Measurements from ENCODE around the gene LMNA. TPM values are rescaled to one million over a fixed set of nuclear protein-coding genes. Genes with fewer than 3 reads are reported as not detected.
"Not testable (repeated sequence)": the region's sequence is repeated elsewhere in the genome, so short reads cannot be mapped to it uniquely, and the experiment has no call there.

The LMNA gene
- polyA plus RNA-seq, 1 donor, result 138 TPM

DNA sequence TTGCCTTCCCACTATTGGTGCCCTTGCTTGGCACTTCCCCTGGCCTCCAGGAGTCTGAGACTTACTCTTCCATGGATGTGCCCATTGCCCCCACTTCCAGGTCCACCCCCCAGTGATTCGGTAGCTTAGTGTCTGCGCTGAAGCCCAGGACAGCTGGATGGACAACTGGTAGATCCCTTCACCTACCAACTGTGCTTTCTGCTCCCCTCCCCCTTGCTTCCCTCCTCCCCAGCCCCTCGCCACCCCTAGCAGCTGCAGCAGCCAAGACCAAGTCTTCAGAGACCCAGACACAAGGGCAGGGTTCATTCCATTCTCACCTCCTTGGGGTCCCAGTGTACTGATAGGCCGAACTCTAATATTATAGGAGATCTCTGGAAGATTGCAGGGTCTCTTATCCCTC lies 6.9 kb downstream of the LMNA start:
- Histone ChIP-seq H3K4me1 (ENCODE audit: control insufficient read depth, insufficient read depth, low read length) (peaks cover 85% of the 10 kb centered on the region), H3K27ac (ENCODE audit: low read length) (no peak overlapping the region), H3K36me3 (ENCODE audit: control insufficient read depth, insufficient read depth, low read length) (peaks cover 13% of the 10 kb centered on the region), H3K27me3 (ENCODE audit: control insufficient read depth, insufficient read depth, low read length) (no peaks in the 10 kb centered on the region), H3K4me3 (ENCODE audit: low read length) (no peak overlapping the region), H3K9me3 (ENCODE audit: control insufficient read depth, low read depth, low read length) (no peaks in the 10 kb centered on the region)
- no CpG with 5 or more reads among the region's 4 CpGs for whole genome bisulfite sequencing (ENCODE audit: insufficient coverage, low lambda C conversion rate)
- no peak for DNase-seq

DNA sequence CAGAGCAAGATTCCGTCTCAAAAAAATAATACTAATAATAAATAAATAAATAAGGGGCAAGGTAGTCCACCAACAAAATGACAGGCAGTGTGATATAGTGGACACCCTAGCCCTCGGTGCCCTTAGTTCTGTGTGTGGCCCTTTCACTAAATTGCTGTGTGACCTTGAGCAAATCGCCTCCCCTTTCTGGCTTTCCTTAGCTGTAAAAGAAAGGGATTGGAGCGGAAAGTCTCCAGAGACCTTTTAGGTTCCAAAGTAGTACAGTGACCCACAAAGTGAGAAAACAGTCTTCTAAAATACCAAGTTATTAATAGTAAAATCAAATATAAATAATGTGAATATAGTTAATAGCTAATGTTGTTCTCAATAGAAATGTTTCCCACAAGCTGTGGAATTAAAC lies 7.6 kb downstream of the LMNA start:
- DNase-seq, result no peak
- peaks cover 87% of the 10 kb centered on the region for H3K4me1 ChIP-seq (ENCODE audit: control insufficient read depth, insufficient read depth, low read length)
- H3K9me3 ChIP-seq (ENCODE audit: control insufficient read depth, low read depth, low read length), result no peaks in the 10 kb centered on the region
- peak overlapping the region; percentile 93 for H3K27ac ChIP-seq (ENCODE audit: low read length)
- no peak overlapping the region for H3K4me3 ChIP-seq (ENCODE audit: low read length)
- no peaks in the 10 kb centered on the region for H3K27me3 ChIP-seq (ENCODE audit: control insufficient read depth, insufficient read depth, low read length)
- peaks cover 13% of the 10 kb centered on the region for H3K36me3 ChIP-seq (ENCODE audit: control insufficient read depth, insufficient read depth, low read length)
- WGBS (ENCODE audit: insufficient coverage, low lambda C conversion rate), result no CpG with 5 or more reads among the region's 4 CpGs

DNA sequence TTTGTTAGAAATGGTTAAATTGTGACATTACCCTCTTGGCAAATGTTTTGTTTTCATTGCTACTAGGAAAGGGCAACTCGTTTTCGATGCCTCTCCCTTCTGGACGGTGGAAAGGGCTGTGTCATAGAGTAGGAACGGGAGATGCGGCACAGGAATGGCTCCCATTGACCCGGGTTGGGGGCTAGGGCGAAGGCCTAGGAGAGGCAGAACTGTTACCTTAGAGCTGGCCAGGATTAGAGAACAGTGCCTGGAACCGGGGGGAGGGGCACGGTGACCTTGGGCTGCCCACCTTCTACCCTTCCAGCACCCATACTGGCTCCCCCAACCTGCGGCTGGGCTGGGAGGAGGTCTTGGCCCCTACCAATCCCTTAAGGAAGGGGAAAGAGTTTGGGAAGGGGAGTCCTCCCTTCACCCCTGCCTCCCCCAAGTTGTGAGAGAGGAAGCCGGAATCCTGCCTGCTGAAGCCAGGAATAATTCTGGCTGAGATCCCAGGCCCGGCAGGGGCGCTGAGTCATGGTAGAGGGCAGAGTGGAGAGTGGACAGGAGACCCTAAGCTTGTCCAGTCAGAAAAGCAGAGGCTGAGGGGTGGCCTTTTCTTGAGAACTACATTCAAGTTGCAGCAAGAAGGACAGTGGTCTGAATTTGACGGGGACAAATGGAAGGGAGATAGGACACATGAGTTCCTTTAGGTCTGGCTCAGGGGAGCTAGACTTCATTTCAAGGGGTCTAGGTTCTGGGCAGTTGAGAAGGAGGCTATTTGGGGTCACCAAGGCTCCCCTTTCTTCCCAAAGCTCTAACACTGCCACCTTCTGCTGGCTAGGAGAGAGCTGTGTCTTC lies 8.2 kb downstream of the LMNA start:
- Histone ChIP-seq H3K27me3 (ENCODE audit: control insufficient read depth, insufficient read depth, low read length) (no peaks in the 10 kb centered on the region), H3K9me3 (ENCODE audit: control insufficient read depth, low read depth, low read length) (no peaks in the 10 kb centered on the region), H3K4me3 (ENCODE audit: low read length) (no peak overlapping the region), H3K27ac (ENCODE audit: low read length) (peak overlapping the region; percentile 93), H3K4me1 (ENCODE audit: control insufficient read depth, insufficient read depth, low read length) (peaks cover 84% of the 10 kb centered on the region), H3K36me3 (ENCODE audit: control insufficient read depth, insufficient read depth, low read length) (peaks cover 13% of the 10 kb centered on the region)
- no peak for DNase-seq
- no CpG with 5 or more reads among the region's 14 CpGs for WGBS (ENCODE audit: insufficient coverage, low lambda C conversion rate)

DNA sequence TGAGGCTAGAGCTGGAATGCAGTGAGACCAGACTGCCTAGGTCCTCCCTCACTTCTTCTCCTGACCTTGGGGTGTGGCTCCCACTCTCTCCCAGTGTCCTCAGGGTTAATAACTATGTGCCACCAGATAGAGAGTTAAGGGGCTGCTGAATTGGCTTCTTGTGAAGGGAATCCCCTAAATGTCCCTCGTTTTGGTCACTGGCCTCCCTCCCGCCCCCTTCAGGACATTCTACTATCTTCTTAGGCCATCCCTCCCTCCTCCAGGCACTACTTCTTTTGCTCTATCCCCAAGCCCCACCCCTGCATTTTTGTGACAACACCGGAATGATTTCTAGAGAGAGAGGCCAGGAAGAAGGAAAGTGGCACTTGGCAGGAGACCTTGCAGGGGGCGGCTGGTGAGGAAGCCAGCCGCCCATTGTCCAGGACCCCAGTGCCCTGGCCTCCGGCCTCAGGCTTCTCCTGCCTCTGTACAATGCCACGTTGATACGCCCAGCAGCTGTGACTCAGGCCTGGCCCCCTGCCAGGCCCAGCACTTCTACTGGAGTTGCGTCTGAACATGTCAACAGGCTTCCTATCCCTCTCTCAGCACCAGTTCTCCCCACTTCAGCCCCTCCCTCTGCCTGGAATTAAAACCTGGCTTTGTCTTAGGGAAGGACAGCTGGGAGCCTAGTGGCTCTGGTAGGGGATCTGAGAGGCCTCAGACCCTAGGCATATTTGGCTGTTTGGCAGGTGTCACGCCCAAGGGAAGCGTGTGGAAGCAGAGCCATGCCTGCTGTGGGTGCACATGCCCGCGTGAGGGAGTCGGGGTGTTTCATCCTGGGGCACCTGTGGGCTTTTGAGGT lies 9.1 kb downstream of the LMNA start:
- H3K27me3 ChIP-seq (ENCODE audit: control insufficient read depth, insufficient read depth, low read length), result no peaks in the 10 kb centered on the region
- peaks cover 13% of the 10 kb centered on the region for H3K36me3 ChIP-seq (ENCODE audit: control insufficient read depth, insufficient read depth, low read length)
- peak overlapping the region; percentile 93 for H3K27ac ChIP-seq (ENCODE audit: low read length)
- peak; percentile 97 for DNase-seq
- WGBS (ENCODE audit: insufficient coverage, low lambda C conversion rate), result no CpG with 5 or more reads among the region's 14 CpGs
- no peaks in the 10 kb centered on the region for H3K9me3 ChIP-seq (ENCODE audit: control insufficient read depth, low read depth, low read length)
- peaks cover 84% of the 10 kb centered on the region for H3K4me1 ChIP-seq (ENCODE audit: control insufficient read depth, insufficient read depth, low read length)
- H3K4me3 ChIP-seq (ENCODE audit: low read length), result no peak overlapping the region

DNA sequence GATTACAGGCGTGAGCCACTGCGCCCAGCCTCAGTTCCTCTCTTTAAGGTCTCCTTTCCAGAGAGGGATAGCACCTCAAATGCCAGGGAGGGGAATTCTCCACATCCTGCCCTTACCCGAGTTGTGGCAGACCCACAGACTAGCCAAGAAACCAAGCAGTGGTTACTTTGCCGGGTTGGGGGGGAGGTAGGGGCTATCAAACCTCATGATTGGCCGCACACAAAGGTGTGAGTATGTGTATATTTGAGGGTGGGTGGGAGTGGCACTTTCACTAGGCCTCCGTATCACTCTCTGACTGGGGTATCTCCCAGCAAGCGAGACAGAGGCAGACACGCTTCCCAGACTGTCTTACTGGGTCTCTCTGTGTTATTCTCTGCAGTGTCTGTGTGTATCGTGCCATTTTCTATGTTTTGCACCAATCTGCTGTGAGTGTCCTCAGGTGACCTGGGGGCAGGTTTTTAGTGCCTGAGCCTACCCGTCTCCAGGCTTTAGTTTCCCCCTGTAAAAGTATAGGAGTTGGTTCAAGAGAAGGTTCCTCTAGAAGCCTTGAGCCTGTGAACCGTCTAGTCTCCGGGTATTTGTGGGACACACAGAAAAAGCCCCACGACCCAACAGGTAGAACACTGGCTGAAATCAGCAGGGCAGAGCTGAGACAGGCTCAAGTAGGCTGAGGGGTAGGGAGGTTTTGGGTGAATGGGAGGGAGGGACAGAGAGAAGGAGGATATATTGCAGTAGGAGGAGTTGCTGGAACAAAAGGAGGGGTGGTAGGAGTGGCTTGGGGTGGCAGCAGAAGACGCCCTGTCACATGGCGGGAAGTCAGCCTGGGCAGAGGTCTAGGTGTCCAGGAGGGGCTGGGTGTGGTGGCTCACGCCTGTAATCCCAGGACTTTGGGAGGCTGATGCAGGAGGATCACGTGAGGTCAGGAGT lies 10.3 kb downstream of the LMNA start:
- H3K4me3 ChIP-seq (ENCODE audit: low read length), result no peak overlapping the region
- 90% methylated on average over 3 of the region's 17 CpGs for WGBS (ENCODE audit: insufficient coverage, low lambda C conversion rate)
- DNase-seq, result peak in 1 of 2 donors; percentile 62

DNA sequence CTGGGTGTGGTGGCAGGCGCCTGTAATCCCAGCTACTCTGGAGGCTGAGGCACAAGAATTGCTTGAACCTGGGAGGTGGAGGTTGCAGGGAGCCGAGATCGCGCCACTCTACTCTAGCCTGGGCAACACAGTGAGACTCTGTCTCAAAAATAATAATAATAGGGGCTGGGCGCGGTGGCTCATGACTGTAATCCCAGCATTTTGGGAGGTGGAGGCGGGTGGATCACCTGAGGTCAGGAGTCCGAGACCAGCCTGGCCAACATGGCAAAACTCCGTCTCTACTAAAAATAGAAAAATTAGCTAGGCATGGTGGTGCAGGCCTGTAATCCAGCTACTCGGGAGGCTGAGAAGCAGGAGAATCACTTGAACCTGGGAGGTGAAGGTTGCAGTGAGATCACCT lies 11.0 kb downstream of the LMNA start:
- not testable (repeated sequence) for H3K4me3 ChIP-seq (ENCODE audit: low read length); H3K9me3 ChIP-seq (ENCODE audit: control insufficient read depth, low read depth, low read length); H3K36me3 ChIP-seq (ENCODE audit: control insufficient read depth, insufficient read depth, low read length); H3K27me3 ChIP-seq (ENCODE audit: control insufficient read depth, insufficient read depth, low read length); DNase-seq
- peak overlapping the region; percentile 80 for H3K27ac ChIP-seq (ENCODE audit: low read length)
- peaks cover 86% of the 10 kb centered on the region for H3K4me1 ChIP-seq (ENCODE audit: control insufficient read depth, insufficient read depth, low read length)
- WGBS (ENCODE audit: insufficient coverage, low lambda C conversion rate), result no CpG with 5 or more reads among the region's 10 CpGs

More for the DNA sequence above, 10.3 kb downstream of the LMNA start:
- H3K4me1 ChIP-seq (ENCODE audit: control insufficient read depth, insufficient read depth, low read length), result peaks cover 86% of the 10 kb centered on the region
- H3K27me3 ChIP-seq (ENCODE audit: control insufficient read depth, insufficient read depth, low read length), result no peaks in the 10 kb centered on the region
- peaks cover 13% of the 10 kb centered on the region for H3K36me3 ChIP-seq (ENCODE audit: control insufficient read depth, insufficient read depth, low read length)
- no peaks in the 10 kb centered on the region for H3K9me3 ChIP-seq (ENCODE audit: control insufficient read depth, low read depth, low read length)
- peak overlapping the region; percentile 80 for H3K27ac ChIP-seq (ENCODE audit: low read length)

DNA sequence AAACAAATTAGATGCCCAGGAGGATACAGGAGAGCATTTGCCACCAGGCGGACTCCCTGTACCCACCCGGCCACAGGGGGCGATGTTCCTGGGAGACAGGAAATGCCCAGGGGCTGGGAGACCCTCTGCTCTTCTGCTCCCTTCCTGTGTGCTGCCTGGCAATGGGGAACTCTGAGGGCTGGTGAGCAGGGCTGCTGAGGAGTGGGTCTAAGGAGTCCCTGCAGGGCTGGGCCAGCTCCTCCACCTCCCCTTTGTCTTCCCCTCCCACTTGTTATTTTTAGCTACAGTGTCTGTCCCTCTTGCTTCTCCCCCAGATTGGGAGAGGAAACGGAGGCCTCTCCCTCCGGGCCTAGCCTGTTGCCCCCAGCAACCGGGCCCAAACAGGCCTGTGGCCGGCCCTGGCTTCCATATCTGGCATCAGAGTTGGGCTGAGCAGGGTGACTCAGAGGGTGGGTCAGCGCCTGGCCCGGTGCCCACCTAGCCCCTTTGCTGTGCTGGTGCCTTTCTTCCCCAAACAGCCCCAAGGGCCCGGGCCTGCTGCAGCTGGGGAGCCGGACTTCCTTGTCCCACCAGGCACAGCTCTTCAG lies 11.6 kb downstream of the LMNA start:
- DNase-seq, result peak; percentile 69 to 76
- Histone ChIP-seq H3K4me3 (ENCODE audit: low read length) (no peak overlapping the region), H3K4me1 (ENCODE audit: control insufficient read depth, insufficient read depth, low read length) (peaks cover 84% of the 10 kb centered on the region), H3K27ac (ENCODE audit: low read length) (peak overlapping the region; percentile 80), H3K9me3 (ENCODE audit: control insufficient read depth, low read depth, low read length) (no peaks in the 10 kb centered on the region), H3K36me3 (ENCODE audit: control insufficient read depth, insufficient read depth, low read length) (peaks cover 10% of the 10 kb centered on the region), H3K27me3 (ENCODE audit: control insufficient read depth, insufficient read depth, low read length) (no peaks in the 10 kb centered on the region)
- no CpG with 5 or more reads among the region's 11 CpGs for WGBS (ENCODE audit: insufficient coverage, low lambda C conversion rate)

DNA sequence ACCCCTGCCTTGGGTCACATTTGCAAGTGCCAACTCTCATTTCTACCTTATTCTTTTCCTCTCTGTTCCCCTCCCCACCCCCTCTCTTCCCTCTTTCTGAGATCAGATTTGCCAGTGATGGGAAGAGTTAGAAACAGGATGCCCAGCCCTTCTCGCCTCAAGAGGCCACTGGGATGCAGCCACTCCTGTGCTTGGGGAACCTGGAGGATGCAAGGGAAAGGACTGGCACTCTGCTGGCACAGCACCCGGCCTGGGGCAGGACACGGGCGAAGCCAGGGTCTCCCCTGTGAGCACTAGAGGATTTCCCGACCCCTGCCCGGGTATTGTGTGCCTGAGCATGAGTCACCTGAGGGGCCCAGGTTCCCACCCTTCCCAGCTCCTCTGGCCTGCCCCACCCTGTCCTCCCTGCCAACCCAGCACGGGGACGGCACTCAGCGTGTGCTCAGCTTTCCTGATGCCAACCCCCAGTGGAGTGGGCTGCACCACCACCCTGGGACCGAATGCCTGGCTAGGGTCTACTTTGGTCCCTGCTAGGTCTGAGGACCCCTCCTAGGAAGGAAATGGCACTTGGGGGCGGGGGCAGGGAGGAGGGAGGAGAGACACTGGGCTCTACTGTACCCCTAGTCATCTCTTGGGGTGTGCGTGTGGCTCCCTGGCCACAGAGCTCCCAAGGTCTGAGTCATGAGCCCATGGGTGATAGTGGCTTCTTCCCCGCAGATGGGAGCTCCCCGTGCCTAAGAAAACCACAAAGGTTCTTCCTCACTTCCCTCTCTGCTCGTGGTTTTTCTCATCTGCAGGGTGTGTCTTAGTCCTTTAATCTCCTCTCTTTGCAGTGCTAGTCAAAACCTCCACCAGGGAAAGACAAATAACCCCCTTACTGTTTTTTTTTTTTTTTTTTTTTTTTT lies 12.4 kb downstream of the LMNA start:
- WGBS (ENCODE audit: insufficient coverage, low lambda C conversion rate), result no CpG with 5 or more reads among the region's 15 CpGs
- peaks cover 77% of the 10 kb centered on the region for H3K4me1 ChIP-seq (ENCODE audit: control insufficient read depth, insufficient read depth, low read length)
- H3K36me3 ChIP-seq (ENCODE audit: control insufficient read depth, insufficient read depth, low read length), result peaks cover 15% of the 10 kb centered on the region
- H3K27ac ChIP-seq (ENCODE audit: low read length), result peak overlapping the region; percentile 80
- no peaks in the 10 kb centered on the region for H3K9me3 ChIP-seq (ENCODE audit: control insufficient read depth, low read depth, low read length)
- DNase-seq, result peak in 1 of 2 donors; percentile 46
- H3K27me3 ChIP-seq (ENCODE audit: control insufficient read depth, insufficient read depth, low read length), result no peaks in the 10 kb centered on the region
- no peak overlapping the region for H3K4me3 ChIP-seq (ENCODE audit: low read length)

DNA sequence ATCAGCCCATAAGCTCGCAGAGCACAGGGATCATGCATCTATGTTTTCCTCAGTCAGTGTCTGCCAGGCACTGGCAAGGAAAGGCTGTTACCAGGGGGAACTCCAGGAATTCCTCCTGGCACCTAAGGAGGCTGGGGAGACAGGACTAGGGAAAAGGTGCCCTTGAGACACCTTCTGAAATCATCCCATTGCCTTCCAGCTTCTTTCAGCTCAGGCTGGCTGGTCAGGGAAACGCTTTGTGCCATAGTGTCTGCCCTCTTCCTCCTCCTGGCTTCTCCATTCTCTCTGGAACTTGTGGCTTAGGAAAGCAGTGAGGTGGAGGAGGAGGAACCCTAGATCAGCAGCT lies 13.8 kb downstream of the LMNA start:
- peaks cover 25% of the 10 kb centered on the region for H3K36me3 ChIP-seq (ENCODE audit: control insufficient read depth, insufficient read depth, low read length)
- H3K4me1 ChIP-seq (ENCODE audit: control insufficient read depth, insufficient read depth, low read length), result peaks cover 63% of the 10 kb centered on the region
- DNase-seq, result no peak
- no CpG with 5 or more reads among the region's 2 CpGs for WGBS (ENCODE audit: insufficient coverage, low lambda C conversion rate)
- no peaks in the 10 kb centered on the region for H3K9me3 ChIP-seq (ENCODE audit: control insufficient read depth, low read depth, low read length)
- no peaks in the 10 kb centered on the region for H3K27me3 ChIP-seq (ENCODE audit: control insufficient read depth, insufficient read depth, low read length)
- no peak overlapping the region for H3K4me3 ChIP-seq (ENCODE audit: low read length)
- peak overlapping the region; percentile 94 for H3K27ac ChIP-seq (ENCODE audit: low read length)
